NCI-H2196 (cell line): ENCODE data around the gene PPP2CA.
A peak's percentile ranks its signal among the peaks of the same experiment; 100 is the strongest.

Source experiments
- DNase-seq: peaks from one replicate; lab custom pipeline; 2025; ENCODE audit not compliant: unreplicated experiment; lab: John Stamatoyannopoulos, UW

The PPP2CA gene

GRCh38 chr5:134149571-134150303 lies 76.1 kb downstream of the PPP2CA start:
- no peak for DNase-seq

GRCh38 chr5:134148986-134149539 lies 76.8 kb downstream of the PPP2CA start:
- no peak for DNase-seq

DNA sequence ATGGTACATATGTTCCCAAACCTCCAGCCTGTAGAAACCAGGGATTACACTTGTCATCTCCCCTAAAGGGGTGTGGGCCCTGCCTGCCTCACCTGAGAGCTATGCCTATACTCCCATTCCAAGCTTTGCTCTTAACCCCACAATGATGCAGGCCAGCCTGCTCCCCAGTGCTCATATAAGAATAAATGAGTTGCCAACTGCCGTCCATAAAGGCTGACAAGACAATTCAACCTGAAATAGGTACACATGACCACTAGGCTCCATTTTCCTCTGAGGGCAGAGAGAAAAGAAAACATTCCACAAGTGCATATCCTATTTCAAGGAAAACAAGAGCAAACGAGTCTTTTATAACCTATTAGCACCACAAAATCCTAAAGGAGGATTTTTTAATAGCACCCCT lies 77.6 kb downstream of the PPP2CA start:
- DNase-seq: no peak

DNA sequence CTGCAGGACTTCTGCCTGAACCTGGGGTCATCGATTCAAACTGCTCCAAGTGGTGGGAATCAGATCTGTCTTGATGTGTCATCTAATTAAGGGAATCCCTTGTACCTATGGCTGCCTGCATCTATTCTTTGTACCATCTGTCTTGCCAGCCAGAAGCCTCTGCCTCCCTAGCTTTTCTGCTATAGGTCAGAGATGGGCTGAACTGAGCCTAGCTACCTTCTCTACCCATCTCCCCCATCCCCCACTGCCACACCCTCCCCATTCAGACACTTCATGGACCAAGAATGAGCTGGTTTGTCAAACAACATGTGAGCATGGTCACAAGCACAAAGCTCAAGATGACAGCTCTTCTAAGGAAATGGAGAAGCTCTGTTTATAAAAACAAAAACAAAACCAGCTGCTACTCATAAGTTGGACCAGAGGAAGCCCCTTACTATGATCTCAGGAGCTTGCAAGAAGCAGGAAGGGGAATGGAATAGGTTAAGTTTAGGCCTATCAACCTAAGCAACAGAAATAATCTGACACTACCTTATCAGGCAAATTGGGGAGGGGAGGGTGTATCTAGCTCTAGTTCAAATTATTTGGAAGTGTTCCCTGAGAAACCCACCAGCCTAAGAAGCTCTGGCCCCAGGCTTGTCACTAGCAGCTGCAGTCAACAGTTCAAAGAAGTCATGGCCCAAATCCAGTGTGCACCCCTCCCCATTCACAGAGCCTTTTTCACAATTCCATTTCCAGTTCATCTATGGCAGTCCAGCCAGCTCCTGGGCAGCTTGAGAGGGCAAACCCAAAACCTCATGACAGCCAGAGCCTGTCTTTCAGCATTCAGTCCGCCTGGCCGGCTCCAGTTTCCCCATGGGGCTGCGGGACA lies 79.0 kb downstream of the PPP2CA start:
- no peak for DNase-seq

GRCh38 chr5:134145779-134146581 lies 79.9 kb downstream of the PPP2CA start:
- peak; percentile 74 for DNase-seq

DNA sequence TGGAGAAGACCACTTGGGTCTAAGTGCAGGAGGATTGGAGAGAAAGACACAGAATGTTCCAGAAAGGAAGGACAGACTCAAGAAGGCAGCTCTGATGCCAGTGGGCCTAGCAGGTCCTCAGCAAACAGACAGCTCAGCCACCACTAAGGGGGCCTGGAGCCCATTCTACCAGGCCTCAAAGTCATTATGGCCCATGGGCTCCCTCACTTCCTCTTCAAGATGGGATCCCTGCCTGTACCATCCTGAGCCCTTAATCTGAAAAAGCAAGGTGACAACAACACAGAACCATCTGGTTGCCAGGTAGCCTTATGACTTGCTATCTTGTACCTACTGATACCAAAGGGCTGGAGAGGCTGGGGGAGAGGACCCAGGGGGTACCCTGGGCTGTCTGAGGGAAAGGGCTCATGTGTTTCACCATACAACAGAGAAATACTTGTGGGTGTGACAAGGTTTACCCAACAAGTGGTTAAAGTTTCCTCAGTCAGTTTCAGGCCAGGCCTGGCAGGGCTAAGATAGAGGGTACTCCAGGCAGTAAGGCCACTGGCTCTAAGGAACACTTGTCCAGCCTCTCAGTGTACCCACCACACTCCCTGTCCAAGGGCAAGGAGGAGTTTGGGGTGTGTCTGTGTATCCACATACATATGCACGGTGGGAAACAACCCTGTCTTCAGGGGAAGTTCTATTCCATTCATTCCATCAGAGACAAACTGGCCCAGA lies 80.7 kb downstream of the PPP2CA start:
- DNase-seq: no peak
